ENCODE results near the gene ADISSP. TPM values are rescaled to one million over a fixed set of nuclear protein-coding genes. Genes with fewer than 3 reads are reported as not detected.

The ADISSP gene
- total and polyA plus RNA-seq, 2 experiments from 2014 or later: 86.6 to 126 TPM

DNA sequence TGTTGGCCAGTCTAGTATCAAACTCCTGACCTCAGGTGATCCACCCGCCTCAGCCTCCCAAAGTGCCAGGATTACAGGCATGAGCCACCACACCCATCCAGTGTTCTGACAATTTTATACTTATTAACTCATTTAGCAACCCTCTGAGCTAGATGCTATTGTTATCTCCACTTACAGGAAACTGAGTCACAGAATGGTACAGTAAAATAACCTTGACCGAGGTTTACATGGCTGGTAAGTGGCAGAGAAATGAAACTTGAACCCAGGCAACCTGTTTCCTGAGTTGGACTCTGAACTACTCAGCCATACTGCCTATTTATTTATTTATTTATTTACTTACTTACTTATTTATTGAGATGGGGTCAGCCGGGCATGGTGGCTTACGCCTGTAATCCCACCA lies 48.5 kb downstream of the ADISSP start (continued):
- TF ChIP-seq, protein P1, sequence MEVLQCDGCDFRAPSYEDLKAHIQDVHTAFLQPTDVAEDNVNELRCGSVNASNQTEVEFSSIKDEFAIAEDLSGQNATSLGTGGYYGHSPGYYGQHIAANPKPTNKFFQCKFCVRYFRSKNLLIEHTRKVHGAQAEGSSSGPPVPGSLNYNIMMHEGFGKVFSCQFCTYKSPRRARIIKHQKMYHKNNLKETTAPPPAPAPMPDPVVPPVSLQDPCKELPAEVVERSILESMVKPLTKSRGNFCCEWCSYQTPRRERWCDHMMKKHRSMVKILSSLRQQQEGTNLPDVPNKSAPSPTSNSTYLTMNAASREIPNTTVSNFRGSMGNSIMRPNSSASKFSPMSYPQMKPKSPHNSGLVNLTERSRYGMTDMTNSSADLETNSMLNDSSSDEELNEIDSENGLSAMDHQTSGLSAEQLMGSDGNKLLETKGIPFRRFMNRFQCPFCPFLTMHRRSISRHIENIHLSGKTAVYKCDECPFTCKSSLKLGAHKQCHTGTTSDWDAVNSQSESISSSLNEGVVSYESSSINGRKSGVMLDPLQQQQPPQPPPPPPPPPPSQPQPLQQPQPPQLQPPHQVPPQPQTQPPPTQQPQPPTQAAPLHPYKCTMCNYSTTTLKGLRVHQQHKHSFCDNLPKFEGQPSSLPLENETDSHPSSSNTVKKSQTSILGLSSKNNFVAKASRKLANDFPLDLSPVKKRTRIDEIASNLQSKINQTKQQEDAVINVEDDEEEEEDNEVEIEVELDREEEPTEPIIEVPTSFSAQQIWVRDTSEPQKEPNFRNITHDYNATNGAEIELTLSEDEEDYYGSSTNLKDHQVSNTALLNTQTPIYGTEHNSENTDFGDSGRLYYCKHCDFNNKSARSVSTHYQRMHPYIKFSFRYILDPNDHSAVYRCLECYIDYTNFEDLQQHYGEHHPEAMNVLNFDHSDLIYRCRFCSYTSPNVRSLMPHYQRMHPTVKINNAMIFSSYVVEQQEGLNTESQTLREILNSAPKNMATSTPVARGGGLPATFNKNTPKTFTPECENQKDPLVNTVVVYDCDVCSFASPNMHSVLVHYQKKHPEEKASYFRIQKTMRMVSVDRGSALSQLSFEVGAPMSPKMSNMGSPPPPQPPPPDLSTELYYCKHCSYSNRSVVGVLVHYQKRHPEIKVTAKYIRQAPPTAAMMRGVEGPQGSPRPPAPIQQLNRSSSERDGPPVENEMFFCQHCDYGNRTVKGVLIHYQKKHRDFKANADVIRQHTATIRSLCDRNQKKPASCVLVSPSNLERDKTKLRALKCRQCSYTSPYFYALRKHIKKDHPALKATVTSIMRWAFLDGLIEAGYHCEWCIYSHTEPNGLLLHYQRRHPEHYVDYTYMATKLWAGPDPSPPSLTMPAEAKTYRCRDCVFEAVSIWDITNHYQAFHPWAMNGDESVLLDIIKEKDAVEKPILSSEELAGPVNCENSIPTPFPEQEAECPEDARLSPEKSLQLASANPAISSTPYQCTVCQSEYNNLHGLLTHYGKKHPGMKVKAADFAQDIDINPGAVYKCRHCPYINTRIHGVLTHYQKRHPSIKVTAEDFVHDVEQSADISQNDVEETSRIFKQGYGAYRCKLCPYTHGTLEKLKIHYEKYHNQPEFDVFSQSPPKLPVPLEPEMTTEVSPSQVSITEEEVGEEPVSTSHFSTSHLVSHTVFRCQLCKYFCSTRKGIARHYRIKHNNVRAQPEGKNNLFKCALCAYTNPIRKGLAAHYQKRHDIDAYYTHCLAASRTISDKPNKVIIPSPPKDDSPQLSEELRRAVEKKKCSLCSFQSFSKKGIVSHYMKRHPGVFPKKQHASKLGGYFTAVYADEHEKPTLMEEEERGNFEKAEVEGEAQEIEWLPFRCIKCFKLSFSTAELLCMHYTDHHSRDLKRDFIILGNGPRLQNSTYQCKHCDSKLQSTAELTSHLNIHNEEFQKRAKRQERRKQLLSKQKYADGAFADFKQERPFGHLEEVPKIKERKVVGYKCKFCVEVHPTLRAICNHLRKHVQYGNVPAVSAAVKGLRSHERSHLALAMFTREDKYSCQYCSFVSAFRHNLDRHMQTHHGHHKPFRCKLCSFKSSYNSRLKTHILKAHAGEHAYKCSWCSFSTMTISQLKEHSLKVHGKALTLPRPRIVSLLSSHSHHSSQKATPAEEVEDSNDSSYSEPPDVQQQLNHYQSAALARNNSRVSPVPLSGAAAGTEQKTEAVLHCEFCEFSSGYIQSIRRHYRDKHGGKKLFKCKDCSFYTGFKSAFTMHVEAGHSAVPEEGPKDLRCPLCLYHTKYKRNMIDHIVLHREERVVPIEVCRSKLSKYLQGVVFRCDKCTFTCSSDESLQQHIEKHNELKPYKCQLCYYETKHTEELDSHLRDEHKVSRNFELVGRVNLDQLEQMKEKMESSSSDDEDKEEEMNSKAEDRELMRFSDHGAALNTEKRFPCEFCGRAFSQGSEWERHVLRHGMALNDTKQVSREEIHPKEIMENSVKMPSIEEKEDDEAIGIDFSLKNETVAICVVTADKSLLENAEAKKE (CRISPR knock-in tag; IDR thresholded peaks at IDR 0.05): no peak
- TF ChIP-seq EZH2phosphoT487 (IDR thresholded peaks at IDR 0.05; ENCODE audit: unreplicated experiment) (no peak), ZNF114 (CRISPR knock-in tag; IDR thresholded peaks at IDR 0.05) (no peak), CREB1 (CRISPR knock-in tag; IDR thresholded peaks at IDR 0.05; ENCODE audit: low read depth) (no peak), STAT1 (IDR thresholded peaks at IDR 0.05; ENCODE audit: unreplicated experiment) (no peak)

DNA sequence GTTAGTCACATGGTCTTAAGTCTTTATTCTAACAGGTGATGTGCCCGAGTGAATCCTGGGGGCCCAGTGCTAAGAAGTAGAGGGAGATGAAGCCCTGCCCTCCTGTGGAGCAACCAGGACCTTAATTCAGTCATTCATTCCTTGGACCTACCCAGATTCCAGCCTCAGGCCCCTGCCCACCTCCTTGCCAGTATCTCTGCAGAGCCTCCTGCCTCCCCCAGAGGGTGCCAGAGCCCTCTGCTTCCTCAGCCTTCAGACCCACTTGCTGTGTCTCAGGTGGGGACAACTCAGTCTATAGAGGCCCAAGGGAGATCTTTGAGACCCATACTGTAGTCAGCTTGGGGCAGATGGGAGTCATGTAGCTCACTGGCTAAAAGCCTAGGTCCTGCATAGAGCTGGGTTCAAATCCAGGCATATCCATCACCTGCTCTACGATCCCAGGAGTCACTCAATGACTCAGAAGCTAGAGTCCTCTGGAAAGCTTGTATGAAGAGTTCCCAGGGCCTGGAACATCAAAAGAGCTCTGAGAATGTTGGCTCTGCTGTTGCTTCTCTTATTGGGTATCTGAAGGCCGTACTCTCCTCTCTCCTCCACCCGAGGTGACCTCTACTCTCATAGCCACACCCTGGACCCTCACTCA lies 51.2 kb downstream of the ADISSP start:
- Histone ChIP-seq H3K27me3 (ENCODE audit: insufficient read depth) (no peaks in the 10 kb centered on the region), H3K79me2 (replicated peaks; ENCODE audit: insufficient read depth) (no peaks in the 10 kb centered on the region), H3K4me3 (no peak overlapping the region), H3K4me1 (ENCODE audit: insufficient read depth) (no peaks in the 10 kb centered on the region), H3F3A (replicated peaks; ENCODE audit: low read depth) (no peaks in the 10 kb centered on the region), H3K9me2 (ENCODE audit: insufficient read depth) (no peaks in the 10 kb centered on the region), H3K36me3 (ENCODE audit: insufficient read depth) (no peaks in the 10 kb centered on the region), H2AFZ (no peak overlapping the region), H3K27ac (ENCODE audit: low read depth) (no peak overlapping the region), H4K20me1 (replicated peaks; ENCODE audit: insufficient read depth) (no peaks in the 10 kb centered on the region), H3K4me2 (no peak overlapping the region)
- Mint-ChIP-seq H3K4me1 (peaks cover 6% of the 10 kb centered on the region; the same call in 2 of the 3 replicates), H3K4me3 (no peak overlapping the region; the same call in 2 of the 3 replicates), H3K9me3 (no peaks in the 10 kb centered on the region), H3K27me3 (ENCODE audit: insufficient read depth, low read depth, poor library complexity) (peaks cover 7% of the 10 kb centered on the region), H3K27ac (no peak overlapping the region), H3K36me3 (ENCODE audit: low read depth) (no peaks in the 10 kb centered on the region)
- DNase-seq (ENCODE audit: low spot score): peak; percentile 84
- TF ChIP-seq, protein P2, sequence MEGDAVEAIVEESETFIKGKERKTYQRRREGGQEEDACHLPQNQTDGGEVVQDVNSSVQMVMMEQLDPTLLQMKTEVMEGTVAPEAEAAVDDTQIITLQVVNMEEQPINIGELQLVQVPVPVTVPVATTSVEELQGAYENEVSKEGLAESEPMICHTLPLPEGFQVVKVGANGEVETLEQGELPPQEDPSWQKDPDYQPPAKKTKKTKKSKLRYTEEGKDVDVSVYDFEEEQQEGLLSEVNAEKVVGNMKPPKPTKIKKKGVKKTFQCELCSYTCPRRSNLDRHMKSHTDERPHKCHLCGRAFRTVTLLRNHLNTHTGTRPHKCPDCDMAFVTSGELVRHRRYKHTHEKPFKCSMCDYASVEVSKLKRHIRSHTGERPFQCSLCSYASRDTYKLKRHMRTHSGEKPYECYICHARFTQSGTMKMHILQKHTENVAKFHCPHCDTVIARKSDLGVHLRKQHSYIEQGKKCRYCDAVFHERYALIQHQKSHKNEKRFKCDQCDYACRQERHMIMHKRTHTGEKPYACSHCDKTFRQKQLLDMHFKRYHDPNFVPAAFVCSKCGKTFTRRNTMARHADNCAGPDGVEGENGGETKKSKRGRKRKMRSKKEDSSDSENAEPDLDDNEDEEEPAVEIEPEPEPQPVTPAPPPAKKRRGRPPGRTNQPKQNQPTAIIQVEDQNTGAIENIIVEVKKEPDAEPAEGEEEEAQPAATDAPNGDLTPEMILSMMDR (conservative IDR thresholded peaks at IDR 0.05; ENCODE audit: low read depth in 2 of 2): peak; percentile 83 to 97
- TF ChIP-seq POLR2AphosphoS5 (IDR thresholded peaks at IDR 0.05; ENCODE audit: low read depth): no peak
- peak; percentile 99 for ATAC-seq

Measured in GM23338 (cell line).